Colon (tissue), 2 donors: Measurements from ENCODE around the gene CNOT6L.
A peak's percentile ranks its signal among the peaks of the same experiment; 100 is the strongest.

Experiments
- FAIRE-seq: peaks from 2 replicates; lab custom pipeline; 2012; peaks lifted over from hg19 to GRCh38; lab: Jason Lieb, UNC
- donor health status: control.
- donor health status: control.

CNOT6L gene

DNA sequence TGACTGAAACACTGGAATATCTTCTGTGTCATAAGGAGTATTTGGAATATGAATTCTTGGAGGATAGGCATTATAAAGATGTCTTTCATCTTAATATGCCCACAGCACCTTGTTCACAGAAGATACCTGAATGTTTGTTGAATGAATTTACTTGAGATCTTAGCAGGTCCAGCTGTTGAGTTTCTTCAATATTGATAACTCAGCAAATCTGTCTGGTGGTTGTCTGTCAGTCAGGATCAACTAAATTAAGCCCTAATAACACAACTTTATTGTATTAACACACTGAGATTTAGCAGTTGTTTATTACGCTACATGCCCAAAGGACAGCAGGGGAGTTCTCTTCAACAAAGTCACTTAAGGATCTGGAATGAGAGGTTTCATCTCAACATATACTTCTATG, 106.5 kb downstream of the CNOT6L start:
- FAIRE-seq = no peak

DNA sequence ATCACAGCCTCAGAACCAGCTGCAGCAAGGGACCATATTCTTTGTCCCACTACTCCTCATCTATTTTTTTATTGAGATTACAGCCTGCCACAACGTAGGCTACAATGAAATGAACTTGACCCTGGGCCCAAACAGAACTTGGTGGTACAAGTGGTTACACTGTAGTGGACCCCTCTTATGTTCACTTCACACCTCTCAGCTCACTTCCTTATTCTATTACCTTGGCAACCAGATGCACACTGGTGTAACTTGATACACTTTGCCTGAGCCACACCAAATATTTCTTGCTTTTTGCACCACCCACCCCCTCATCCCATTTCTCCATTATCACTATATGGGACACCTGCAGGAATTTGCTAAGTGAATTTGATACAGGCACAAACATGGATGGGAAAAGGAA, 107.7 kb downstream of the CNOT6L start:
- no peak for FAIRE-seq

DNA sequence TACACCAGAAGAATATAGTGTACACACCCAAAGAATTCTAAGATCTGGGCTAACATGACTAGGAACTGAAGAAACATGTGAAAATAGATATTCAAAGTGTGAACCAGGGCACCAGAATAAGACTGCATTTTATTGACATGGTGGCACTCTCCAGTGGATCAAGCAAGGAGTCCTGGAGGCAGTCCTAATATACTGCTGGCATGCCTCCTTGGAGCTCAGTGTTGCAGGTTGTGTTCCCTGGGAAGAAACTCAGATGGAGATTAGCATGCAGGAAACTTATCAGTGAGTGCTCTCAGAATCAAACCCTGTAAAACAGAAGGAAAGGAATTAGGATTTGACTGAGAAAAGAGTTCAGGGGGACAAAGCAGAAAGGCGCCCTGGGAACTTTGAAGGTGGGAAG, 108.5 kb downstream of the CNOT6L start:
- FAIRE-seq = no peak

- FAIRE-seq = no peak
Observed at GRCh38 chr4:77710059-77710458, 109.1 kb downstream of the CNOT6L start.

DNA sequence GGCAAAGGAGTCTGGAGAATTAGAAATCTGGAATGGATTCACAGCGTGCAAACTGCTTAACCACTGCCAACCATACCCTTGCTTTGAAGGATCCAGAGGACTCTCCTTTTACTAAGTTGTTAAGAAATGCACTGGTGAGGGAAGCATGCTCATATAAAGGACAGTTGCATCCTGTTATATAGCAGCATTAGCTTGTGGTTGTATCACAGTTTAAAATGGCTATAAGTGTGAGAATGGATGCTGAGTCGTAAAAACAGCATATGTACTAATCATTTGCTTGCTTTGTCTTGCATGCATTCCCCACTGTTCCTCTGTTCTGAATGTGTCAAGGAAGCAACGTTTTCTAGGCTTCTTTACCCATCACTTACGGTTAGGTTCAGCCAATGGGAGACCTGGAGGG, 112.5 kb downstream of the CNOT6L start:
- FAIRE-seq = no peak

- no peak for FAIRE-seq
Observed at GRCh38 chr4:77703666-77704065, 115.5 kb downstream of the CNOT6L start.

DNA sequence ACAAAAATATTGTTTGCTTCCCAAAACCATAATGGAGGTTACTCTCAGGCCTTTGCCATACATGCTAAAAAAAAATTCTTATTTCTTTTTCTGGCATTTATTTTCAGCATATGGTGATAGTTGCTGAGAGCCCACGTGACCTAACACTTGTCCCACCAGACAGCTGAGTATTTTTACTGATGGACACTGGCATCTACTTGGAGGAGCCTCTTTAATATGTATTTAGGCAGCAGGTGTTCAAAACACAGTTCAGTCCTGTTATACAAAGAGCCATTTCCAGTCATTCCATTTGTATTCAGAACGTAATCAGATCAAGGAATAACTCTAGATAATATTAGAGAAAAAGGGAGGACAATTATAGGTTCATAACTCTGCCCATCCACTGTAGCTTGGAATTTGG, 118.0 kb downstream of the CNOT6L start:
- FAIRE-seq = no peak

- no peak for FAIRE-seq
Observed at GRCh38 chr4:77699731-77700210, 119.4 kb downstream of the CNOT6L start.

DNA sequence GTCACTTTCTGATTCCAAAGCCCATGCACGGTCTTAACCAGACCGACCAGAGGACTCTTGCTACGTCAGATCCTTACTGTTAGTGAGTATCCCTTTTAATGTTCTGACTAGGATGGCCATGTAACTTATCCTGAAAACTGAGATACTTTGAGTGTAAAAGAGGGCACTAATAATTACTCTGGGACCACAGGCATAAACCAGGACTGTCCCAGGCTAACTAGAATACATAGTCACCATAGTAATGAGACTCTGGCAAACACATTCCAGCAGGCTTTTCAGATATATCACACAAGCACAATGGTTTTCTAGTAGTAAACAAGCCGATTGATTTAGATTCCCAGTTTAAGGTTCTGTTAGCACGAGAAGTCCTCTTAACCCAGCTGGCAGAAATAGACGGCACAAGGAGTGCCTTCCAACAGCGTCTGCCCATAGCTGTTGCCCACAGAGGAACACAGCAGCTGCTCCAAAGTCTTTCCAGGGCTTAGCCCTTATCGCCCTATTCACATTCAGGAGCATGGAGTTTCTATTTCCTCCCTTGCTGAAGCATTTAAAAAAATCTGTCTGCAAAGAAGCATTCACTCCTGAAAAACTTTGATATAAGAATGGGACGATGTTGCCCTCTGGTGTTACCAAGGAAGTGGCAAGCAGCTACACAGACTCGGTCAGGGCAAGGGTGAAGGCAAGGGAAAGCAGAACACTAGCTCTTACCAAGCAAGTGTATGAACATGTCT, 121.1 kb downstream of the CNOT6L start:
- FAIRE-seq = peak; percentile 45

- FAIRE-seq = no peak
Observed at GRCh38 chr4:77695774-77696173, 123.4 kb downstream of the CNOT6L start.

DNA sequence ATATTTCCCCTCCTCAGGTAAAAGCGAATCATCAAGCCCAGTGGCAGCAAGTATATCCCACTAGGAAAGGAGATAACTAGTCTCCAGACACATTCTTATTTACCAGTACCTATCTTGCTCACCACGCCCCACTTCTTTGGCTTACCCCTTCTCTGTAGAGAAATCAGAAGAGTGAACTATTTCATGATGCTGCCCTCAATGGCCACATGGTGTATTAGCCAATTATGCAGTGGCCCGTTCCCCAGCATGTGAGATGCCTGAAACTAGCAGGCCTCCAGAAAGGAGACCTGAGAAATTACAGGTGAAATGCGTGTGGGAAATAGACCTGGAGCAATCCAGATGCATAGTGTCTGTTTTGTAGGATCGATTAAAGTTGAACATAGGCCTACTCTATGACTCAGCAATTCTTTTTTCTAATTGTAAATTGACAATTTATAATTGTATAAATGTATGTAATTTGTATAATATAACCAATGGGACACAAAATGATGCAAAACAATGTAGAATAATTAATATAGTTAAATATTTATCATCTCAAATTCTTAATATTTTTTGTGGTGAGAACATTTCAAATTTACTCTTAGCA, 126.2 kb downstream of the CNOT6L start:
- no peak for FAIRE-seq

DNA sequence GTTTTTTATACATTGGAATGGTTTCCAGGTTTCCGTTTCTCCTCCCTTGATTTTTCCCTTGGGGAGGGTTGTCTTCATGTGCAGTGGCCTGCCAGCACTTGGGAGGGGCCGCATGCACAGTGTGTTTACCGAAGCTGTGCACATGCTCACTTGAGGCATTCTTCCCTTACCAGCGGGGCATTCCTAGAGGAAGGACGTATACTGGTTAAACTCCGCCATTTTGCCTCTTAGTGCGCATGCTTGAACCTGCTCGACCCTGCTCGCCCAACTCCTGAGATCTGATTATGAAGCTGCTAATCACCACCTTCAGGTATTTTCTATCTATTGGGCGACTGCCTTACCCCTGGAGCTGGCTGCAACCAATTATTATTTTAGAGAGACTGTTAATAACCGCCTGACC, 137.4 kb downstream of the CNOT6L start:
- FAIRE-seq = no peak

- FAIRE-seq = no peak
Observed at GRCh38 chr4:77676842-77677241, 142.3 kb downstream of the CNOT6L start.

- FAIRE-seq = no peak
Observed at GRCh38 chr4:77671051-77671450, 148.1 kb downstream of the CNOT6L start.

DNA sequence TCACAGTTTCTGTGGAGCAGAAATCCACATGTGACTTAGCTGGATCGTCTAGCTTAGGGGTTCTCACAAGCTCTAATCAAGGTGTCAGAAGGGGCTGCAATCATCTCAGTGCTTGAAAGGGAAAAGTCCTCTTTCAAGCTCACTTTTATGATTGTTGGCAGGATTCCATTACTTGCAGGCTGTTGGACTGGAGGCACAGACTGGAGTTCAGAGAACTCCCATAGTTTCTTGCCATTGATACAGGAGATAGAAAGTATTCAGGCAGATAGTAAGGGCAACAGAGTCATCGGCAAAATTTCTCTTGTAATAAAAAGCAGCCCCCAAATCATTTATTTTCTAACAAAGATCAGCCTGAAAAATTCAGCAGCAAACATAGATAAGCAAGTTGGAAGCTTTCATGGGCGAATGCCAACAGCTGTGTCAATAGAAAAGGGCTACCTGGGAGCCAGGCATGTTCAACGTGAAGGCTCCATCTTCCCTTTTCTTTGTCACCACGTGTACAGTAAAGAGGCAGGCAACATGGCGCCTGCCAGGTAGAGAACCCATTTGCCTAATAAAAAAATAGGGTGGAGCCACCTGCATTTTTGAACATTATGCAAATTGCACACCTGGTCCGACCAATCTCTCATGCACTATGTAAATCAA, 149.1 kb downstream of the CNOT6L start:
- no peak for FAIRE-seq

DNA sequence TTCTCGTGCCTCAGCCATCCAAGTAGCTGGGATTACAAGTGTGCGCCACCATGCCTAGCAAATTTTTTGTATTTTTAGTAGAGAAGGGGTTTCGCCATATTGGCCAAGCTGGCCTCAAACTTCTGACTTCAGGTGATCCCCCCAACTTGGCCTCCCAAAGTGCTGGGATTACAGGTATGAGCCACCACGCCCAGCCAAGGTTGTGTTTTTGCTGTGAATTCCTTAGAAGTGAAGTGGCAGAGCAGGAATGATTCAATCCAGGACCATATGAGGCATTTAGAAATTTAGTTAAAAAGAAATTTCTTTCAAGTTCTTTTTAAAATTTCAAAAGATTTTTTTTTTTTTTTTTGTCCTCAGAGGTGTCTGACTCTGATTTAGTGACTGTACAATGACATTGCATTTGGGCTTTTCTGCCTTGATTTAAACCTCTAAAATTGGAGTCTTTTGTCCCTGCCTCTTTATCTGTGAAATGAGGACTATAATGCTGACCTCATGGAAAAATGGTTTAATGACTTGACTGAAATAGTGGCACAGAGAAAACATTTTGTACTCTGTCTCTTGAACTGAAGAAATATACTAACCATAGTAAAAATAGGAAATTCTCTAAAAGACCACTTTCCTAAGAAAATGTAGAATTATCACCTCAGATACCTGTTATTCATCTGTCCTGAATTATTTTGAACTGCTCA, 153.6 kb downstream of the CNOT6L start:
- no peak for FAIRE-seq
